DOHH2 (cell line): Measurements from ENCODE around the gene PITPNM1.

Experiments used
- H3F3A ChIP-seq: fragments of 200-600 bp; sonication (generic), shearing (Covaris generic); 2 replicates; pipeline ENCODE4 v1.6.0; 2016; ENCODE audit warnings: antibody characterized with exemption, mild to moderate bottlenecking; ENCODE audit not compliant: control insufficient read depth, insufficient read depth
- H3K27ac ChIP-seq: fragments of 200-600 bp; sonication (generic); 2 replicates; pipeline ENCODE4 v1.5.1; 2014; ENCODE audit warnings: low read depth, mild to moderate bottlenecking, low read length, moderate library complexity
- H3K27me3 ChIP-seq: fragments of 200-600 bp; sonication (generic); 2 replicates; pipeline ENCODE4 v1.6.1; 2014; ENCODE audit warnings: mild to moderate bottlenecking, low read length, mixed read lengths; ENCODE audit not compliant: control insufficient read depth
- H3K36me3 ChIP-seq: fragments of 200-600 bp; sonication (generic); 2 replicates; pipeline ENCODE4 v1.6.1; 2014; ENCODE audit warnings: mild to moderate bottlenecking, low read length, moderate library complexity, mixed read lengths; ENCODE audit not compliant: control insufficient read depth
- H3K4me1 ChIP-seq: fragments of 200-600 bp; sonication (generic); 2 replicates; pipeline ENCODE4 v1.6.1; 2014; ENCODE audit warnings: mild to moderate bottlenecking, low read length, mixed read lengths; ENCODE audit not compliant: control insufficient read depth
- H3K4me2 ChIP-seq: fragments of 200-600 bp; sonication (generic); 2 replicates; pipeline ENCODE4 v1.6.0; 2014; ENCODE audit warnings: mild to moderate bottlenecking, low read length, moderate library complexity
- H3K4me3 ChIP-seq: fragments of 200-600 bp; sonication (generic); 2 replicates; pipeline ENCODE4 v1.5.1; 2014; ENCODE audit warnings: mild to moderate bottlenecking, low read length, mixed read lengths
- H3K79me2 ChIP-seq: fragments of 200-600 bp; sonication (generic); 2 replicates; pipeline ENCODE4 v1.6.1; 2014; ENCODE audit warnings: mild to moderate bottlenecking, low read length, mixed read lengths; ENCODE audit not compliant: control insufficient read depth
- H3K9me2 ChIP-seq: fragments of 200-600 bp; sonication (generic); replicated peaks from 2 replicates; pipeline ENCODE4 v1.6.1; 2014; ENCODE audit warnings: mild to moderate bottlenecking, low read length, mixed read lengths; ENCODE audit not compliant: control insufficient read depth
- H3K9me3 ChIP-seq: fragments of 200-600 bp; sonication (generic); 2 replicates; pipeline ENCODE4 v1.6.1; 2014; ENCODE audit warnings: antibody characterized with exemption, low read length, mixed read lengths; ENCODE audit not compliant: control insufficient read depth, insufficient read depth
- H4K20me1 ChIP-seq: fragments of 200-600 bp; sonication (generic); 2 replicates; pipeline ENCODE4 v1.6.0; 2014; ENCODE audit warnings: low read depth, mild to moderate bottlenecking, antibody characterized with exemption, low read length, moderate library complexity; ENCODE audit not compliant: control insufficient read depth, insufficient read depth
- EZH2phosphoT487 ChIP-seq: fragments of 200-600 bp; sonication (generic); IDR thresholded peaks from 2 replicates; pipeline ENCODE4 v1.6.1; 2017; ENCODE audit warnings: borderline replicate concordance, mild to moderate bottlenecking, antibody characterized with exemption, low read length, moderate library complexity, mixed read lengths
- TF ChIP-seq, protein P1 (sequence below): fragments of 200-600 bp; sonication (generic); IDR thresholded peaks from one replicate; pipeline ENCODE4 v1.5.1; 2014; ENCODE audit warnings: antibody characterized with exemption, mild to moderate bottlenecking, low read depth, low read length; ENCODE audit not compliant: poor library complexity, severe bottlenecking

The PITPNM1 gene

DNA sequence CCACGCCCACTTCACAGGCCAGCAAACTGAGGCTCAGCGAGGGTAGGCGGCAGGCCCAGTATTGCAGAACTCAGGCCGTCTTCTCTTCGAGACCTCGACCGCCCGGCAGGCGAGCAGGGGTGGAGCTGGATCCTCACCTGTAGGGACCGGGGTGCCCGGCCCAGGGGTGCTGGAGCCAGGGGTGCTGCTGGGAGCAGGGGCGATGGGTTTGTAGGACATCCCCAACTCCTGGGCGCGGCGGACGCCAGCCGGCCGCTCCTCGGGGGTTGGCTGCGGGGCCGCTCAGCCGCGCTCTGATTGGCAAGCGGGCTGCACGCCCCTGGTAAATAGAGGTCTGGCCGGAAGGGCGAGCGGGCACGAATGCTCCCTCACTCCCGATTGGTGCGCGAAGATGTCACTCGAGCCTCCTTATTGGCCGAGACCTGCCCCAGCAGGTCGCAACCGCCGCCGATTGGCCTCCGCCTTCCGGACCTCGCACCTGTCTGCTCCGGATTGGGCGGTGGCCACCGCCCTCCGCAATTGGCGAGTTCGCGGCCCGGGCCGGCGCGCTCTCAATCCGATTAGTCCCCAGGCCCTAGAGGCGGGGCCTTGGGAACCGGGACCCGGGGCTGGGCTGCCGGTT lies 2.8 kb upstream of the PITPNM1 start, which contains the start of gene CDK2AP2:
Gene CDK2AP2, minus strand, starts transcription at position 299 of the 622 bp plus-strand sequence. Its CDS starts 80 bp downstream, at position 219.
- Histone ChIP-seq H3K4me2 (peak within 1 kb of the TSS; percentile 83), H3F3A (peaks cover 4% of the 10 kb centered on the region), H3K27me3 (peaks cover 14% of the 10 kb centered on the region; the same call in 1 of the 2 replicates), H3K9me3 (no peaks in the 10 kb centered on the region), H3K27ac (peak within 1 kb of the TSS; percentile 68), H4K20me1 (peaks cover 6% of the 10 kb centered on the region; the same call in 1 of the 2 replicates), H3K79me2 (peaks cover 44% of the 10 kb centered on the region), H3K4me1 (peaks cover 36% of the 10 kb centered on the region), H3K9me2 (no peaks in the 10 kb centered on the region), H3K36me3 (peaks cover 17% of the 10 kb centered on the region), H3K4me3 (peak within 1 kb of the TSS; percentile 89)
- TF ChIP-seq, protein P1, sequence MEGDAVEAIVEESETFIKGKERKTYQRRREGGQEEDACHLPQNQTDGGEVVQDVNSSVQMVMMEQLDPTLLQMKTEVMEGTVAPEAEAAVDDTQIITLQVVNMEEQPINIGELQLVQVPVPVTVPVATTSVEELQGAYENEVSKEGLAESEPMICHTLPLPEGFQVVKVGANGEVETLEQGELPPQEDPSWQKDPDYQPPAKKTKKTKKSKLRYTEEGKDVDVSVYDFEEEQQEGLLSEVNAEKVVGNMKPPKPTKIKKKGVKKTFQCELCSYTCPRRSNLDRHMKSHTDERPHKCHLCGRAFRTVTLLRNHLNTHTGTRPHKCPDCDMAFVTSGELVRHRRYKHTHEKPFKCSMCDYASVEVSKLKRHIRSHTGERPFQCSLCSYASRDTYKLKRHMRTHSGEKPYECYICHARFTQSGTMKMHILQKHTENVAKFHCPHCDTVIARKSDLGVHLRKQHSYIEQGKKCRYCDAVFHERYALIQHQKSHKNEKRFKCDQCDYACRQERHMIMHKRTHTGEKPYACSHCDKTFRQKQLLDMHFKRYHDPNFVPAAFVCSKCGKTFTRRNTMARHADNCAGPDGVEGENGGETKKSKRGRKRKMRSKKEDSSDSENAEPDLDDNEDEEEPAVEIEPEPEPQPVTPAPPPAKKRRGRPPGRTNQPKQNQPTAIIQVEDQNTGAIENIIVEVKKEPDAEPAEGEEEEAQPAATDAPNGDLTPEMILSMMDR: no peak
- TF ChIP-seq EZH2phosphoT487: no peak

DNA sequence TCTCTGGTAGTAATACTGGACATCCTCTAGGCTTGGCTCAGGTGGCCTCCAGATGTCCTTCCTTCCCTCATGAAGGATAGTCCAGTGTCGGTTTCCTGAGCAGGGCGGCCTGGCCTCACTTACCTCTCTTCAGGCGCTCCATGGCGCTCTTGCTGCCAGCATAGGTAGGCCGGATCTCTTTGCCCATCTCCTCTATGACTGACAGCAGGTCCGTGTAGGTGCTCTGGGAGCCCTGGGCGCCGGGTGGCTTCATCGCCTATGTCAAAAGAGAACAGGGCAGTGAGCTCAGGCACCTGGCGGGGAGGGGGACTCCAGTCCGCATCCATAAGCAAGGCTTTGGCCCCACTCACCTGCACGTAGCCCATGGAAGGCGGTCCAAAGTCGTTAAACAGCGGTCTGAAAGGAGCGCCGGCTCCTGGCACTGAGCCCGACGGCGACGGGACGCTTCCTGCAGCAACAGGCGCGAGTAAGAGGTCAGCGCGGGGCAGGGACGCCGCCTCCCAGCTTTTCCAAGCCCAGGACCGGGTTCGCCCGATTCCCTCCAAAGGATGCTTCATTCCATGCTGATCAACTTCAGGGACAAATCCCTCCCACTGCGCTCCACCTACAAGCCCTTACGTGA lies 2.2 kb upstream of the PITPNM1 start:
- H4K20me1 ChIP-seq: peaks cover 6% of the 10 kb centered on the region; the same call in 1 of the 2 replicates
- H3K4me2 ChIP-seq: peak overlapping the region; percentile 70
- peaks cover 23% of the 10 kb centered on the region for H3K36me3 ChIP-seq
- peaks cover 4% of the 10 kb centered on the region for H3F3A ChIP-seq
- H3K9me3 ChIP-seq: no peaks in the 10 kb centered on the region
- H3K79me2 ChIP-seq: peaks cover 48% of the 10 kb centered on the region
- H3K4me1 ChIP-seq: peaks cover 36% of the 10 kb centered on the region
- peaks cover 10% of the 10 kb centered on the region; the same call in 1 of the 2 replicates for H3K27me3 ChIP-seq
- H3K9me2 ChIP-seq: no peaks in the 10 kb centered on the region
- peak overlapping the region; percentile 89 for H3K4me3 ChIP-seq
- TF ChIP-seq EZH2phosphoT487: no peak
- TF ChIP-seq, protein P1: no peak
- peak overlapping the region; percentile 66 for H3K27ac ChIP-seq

DNA sequence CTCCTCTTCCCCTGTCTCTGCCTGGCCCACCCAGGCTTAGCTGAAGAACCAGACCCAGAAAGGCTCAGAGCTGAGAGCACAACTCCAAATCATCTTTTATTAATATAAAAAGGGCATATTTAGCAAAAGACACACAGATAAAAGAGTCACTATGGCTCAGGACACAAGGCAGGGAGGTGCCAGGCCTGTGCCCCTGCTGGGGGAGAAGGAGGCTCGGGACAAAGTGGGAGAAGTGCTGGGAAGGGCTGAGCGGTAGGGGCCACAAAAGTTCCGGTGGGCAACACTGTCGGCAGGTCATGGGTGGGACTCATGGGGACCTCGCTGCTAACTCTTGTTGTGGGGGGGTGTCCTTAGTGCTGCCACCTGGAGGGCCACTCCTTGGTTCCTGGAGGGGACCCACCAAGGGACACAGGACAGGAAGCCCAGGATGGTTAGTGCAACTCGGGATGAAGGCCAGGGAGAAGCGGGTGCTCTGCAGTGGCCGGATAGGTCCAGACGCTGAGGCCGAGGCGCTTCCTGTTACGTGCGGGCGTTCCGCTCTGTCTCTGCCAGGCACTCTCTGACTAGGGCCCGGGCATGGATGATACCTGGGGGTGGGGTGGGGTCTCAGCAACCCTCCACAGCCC lies 1.4 kb upstream of the PITPNM1 start:
- Histone ChIP-seq H3K4me3 (peak overlapping the region; percentile 89), H3F3A (peaks cover 4% of the 10 kb centered on the region), H3K27ac (peak overlapping the region; percentile 66), H3K27me3 (peaks cover 7% of the 10 kb centered on the region; the same call in 1 of the 2 replicates), H3K79me2 (peaks cover 48% of the 10 kb centered on the region), H4K20me1 (peaks cover 6% of the 10 kb centered on the region; the same call in 1 of the 2 replicates), H3K4me2 (peak overlapping the region; percentile 70), H3K36me3 (peaks cover 31% of the 10 kb centered on the region), H3K9me2 (no peaks in the 10 kb centered on the region), H3K9me3 (no peaks in the 10 kb centered on the region), H3K4me1 (peaks cover 36% of the 10 kb centered on the region)
- TF ChIP-seq, protein P1: peak; percentile 29
- no peak for TF ChIP-seq EZH2phosphoT487
